BLaER1 (cell line): Measurements from ENCODE around the gene POLR2H.

Experiments used
- H3K27ac ChIP-seq: shearing (Covaris generic); formaldehyde crosslinking; 2 replicates; pipeline ENCODE4 v1.8.1; 2022
- H3K27me3 ChIP-seq: shearing (Covaris generic); formaldehyde crosslinking; 2 replicates; pipeline ENCODE4 v1.8.1; 2022
- H3K36me3 ChIP-seq: shearing (Covaris generic); formaldehyde crosslinking; 2 replicates; pipeline ENCODE4 v1.8.1; 2022
- H3K4me1 ChIP-seq: shearing (Covaris generic); formaldehyde crosslinking; 2 replicates; pipeline ENCODE4 v1.8.1; 2022
- H3K4me2 ChIP-seq: shearing (Covaris generic); formaldehyde crosslinking; 2 replicates; pipeline ENCODE4 v1.8.1; 2022
- H3K4me3 ChIP-seq: shearing (Covaris generic); formaldehyde crosslinking; 2 replicates; pipeline ENCODE4 v1.8.1; 2022
- H3K9ac ChIP-seq: shearing (Covaris generic); formaldehyde crosslinking; 2 replicates; pipeline ENCODE4 v1.8.1; 2022
- H3K9me3 ChIP-seq: shearing (Covaris generic); formaldehyde crosslinking; 2 replicates; pipeline ENCODE4 v1.8.1; 2022
- H4K20me1 ChIP-seq: shearing (Covaris generic); formaldehyde crosslinking; 2 replicates; pipeline ENCODE4 v1.8.1; 2022
- Cebpa-rat ChIP-seq: shearing (Covaris generic); IDR thresholded peaks from 2 replicates; pipeline ENCODE4 v1.8.1; 2022

POLR2H gene

DNA sequence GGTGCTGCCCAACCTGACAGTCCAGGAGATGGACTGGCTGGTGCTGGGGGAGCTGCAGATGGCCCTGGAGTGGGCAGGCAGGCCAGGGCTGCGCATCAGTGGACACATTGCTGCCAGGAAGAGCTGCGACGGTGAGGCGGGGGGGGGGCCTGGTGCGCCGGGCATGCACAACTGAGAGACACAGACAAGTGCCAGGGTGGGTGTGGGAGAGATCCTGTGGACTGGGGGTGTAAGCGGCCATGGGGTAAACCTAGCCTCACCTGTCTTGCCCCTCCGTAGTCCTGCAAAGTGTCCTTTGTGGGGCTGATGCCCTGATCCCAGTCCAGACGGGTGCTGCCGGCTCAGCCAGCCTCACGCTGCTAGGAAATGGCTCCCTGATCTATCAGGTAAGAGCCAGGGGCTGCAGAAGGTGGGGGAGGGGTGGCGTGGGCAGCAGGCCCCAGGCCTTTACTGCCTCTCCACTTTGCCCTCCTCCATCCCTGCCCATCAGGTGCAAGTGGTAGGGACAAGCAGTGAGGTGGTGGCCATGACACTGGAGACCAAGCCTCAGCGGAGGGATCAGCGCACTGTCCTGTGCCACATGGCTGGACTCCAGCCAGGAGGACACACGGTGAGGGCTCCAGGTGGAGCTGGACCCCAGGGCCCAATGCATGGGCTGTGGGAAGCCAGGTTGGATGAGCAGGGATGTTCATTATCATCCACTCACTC is 21.7 kb downstream of the POLR2H start:
- no peak overlapping the region for H3K9ac ChIP-seq
- peaks cover 38% of the 10 kb centered on the region for H4K20me1 ChIP-seq
- no peak overlapping the region for H3K4me2 ChIP-seq
- H3K27ac ChIP-seq = no peak overlapping the region
- peaks cover 54% of the 10 kb centered on the region for H3K27me3 ChIP-seq
- no peaks in the 10 kb centered on the region for H3K36me3 ChIP-seq
- H3K4me3 ChIP-seq = no peak overlapping the region
- TF ChIP-seq Cebpa-rat = no peak
- H3K9me3 ChIP-seq = no peaks in the 10 kb centered on the region
- peaks cover 13% of the 10 kb centered on the region; the same call in 1 of the 2 replicates for H3K4me1 ChIP-seq

DNA sequence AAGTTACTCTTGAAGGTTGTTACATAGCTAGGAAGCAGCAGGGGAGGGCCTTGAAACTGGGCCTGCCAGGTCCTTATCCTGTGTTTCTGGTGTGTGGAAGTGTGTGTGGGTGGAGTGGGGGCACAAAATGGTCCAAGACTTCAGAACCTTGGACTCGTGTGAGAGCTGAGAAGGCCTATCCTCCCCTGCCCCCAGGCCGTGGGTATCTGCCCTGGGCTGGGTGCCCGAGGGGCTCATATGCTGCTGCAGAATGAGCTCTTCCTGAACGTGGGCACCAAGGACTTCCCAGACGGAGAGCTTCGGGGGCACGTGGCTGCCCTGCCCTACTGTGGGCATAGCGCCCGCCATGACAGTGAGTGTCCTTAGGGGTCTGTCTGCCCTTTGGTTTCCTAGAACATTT is 22.8 kb downstream of the POLR2H start:
- no peak overlapping the region for H3K9ac ChIP-seq
- H3K27me3 ChIP-seq = peaks cover 42% of the 10 kb centered on the region
- no peak overlapping the region for H3K4me2 ChIP-seq
- H4K20me1 ChIP-seq = peaks cover 26% of the 10 kb centered on the region
- no peak for TF ChIP-seq Cebpa-rat
- peaks cover 12% of the 10 kb centered on the region; the same call in 1 of the 2 replicates for H3K4me1 ChIP-seq
- H3K9me3 ChIP-seq = no peaks in the 10 kb centered on the region
- no peak overlapping the region for H3K27ac ChIP-seq
- no peaks in the 10 kb centered on the region for H3K36me3 ChIP-seq
- H3K4me3 ChIP-seq = no peak overlapping the region

DNA sequence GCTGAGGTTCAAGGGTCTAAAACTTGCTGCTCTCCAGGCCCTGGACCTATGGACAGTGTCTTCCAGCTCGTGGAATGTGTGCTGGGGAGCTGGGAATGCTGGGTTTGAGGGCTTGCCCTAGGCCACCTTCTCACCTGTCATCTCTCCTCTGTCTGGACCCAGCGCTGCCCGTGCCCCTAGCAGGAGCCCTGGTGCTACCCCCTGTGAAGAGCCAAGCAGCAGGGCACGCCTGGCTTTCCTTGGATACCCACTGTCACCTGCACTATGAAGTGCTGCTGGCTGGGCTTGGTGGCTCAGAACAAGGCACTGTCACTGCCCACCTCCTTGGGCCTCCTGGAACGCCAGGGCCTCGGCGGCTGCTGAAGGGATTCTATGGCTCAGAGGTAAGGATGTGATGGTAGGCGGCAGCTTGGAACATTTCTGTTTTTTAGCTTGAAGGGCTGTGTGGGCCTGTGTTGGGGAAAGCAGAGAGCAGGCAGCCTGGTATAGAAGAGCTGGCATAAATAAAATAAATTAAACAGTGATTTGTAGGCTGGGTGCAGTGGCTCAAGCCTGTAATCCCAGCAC is 23.4 kb downstream of the POLR2H start:
- H3K9me3 ChIP-seq = no peaks in the 10 kb centered on the region
- no peak for TF ChIP-seq Cebpa-rat
- peaks cover 26% of the 10 kb centered on the region for H4K20me1 ChIP-seq
- peaks cover 36% of the 10 kb centered on the region for H3K27me3 ChIP-seq
- H3K36me3 ChIP-seq = no peaks in the 10 kb centered on the region
- no peak overlapping the region for H3K27ac ChIP-seq
- H3K4me1 ChIP-seq = peaks cover 12% of the 10 kb centered on the region; the same call in 1 of the 2 replicates
- no peak overlapping the region for H3K4me3 ChIP-seq
- H3K4me2 ChIP-seq = no peak overlapping the region
- H3K9ac ChIP-seq = no peak overlapping the region

DNA sequence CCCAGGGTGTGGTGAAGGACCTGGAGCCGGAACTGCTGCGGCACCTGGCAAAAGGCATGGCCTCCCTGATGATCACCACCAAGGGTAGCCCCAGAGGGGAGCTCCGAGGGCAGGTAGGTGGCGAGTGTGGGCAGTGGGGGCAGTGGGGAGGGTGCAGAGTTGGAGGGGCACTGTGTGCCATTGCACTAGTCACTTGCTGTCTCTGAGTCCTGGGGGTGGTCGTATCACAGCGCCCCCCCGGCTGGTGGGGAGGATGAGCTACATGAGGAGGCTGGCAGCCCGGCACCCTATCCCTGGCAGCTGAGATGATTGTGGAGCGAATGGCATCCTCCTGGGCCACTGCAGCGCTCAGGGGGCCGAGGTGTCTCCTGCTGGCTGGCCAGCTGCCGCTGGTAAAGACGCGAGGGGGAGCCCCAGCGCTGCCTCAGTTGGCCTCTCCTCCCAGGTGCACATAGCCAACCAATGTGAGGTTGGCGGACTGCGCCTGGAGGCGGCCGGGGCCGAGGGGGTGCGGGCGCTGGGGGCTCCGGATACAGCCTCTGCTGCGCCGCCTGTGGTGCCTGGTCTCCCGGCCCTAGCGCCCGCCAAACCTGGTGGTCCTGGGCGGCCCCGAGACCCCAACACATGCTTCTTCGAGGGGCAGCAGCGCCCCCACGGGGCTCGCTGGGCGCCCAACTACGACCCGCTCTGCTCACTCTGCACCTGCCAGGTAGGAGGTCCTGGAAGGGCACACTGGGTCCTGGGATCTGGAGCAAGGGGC is 24.7 kb downstream of the POLR2H start:
- Histone ChIP-seq H3K27ac (no peak overlapping the region), H4K20me1 (peaks cover 17% of the 10 kb centered on the region), H3K4me3 (no peak overlapping the region), H3K27me3 (peaks cover 24% of the 10 kb centered on the region), H3K9ac (no peak overlapping the region), H3K4me2 (no peak overlapping the region), H3K4me1 (peaks cover 3% of the 10 kb centered on the region; the same call in 1 of the 2 replicates), H3K36me3 (no peaks in the 10 kb centered on the region), H3K9me3 (no peaks in the 10 kb centered on the region)
- no peak for TF ChIP-seq Cebpa-rat

DNA sequence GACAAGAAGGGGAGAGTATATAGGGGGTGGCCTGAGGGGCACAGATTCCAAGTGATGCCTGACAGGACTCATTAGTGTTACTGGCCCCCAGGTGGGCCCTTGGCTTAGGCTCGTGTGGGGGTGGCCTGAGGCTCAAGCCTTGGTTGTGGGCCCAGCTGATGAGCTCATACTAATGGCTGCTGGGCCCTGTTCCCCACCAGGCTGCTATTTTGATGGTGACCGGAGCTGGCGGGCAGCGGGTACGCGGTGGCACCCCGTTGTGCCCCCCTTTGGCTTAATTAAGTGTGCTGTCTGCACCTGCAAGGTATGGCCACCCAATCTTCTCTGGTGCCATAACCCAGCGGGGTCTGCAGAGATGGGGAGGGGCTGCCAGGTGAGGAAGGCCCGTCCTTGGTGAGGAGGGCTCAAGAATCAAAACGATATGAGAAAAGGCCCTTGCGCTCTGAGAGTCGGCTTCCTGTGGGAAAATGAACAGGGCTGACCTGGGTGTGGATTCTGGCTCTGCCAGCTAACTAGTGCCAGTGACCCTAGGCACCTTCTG is 25.7 kb downstream of the POLR2H start:
- Histone ChIP-seq H3K4me3 (no peak overlapping the region), H3K9ac (no peak overlapping the region), H3K4me1 (no peaks in the 10 kb centered on the region), H4K20me1 (peaks cover 6% of the 10 kb centered on the region; the same call in 1 of the 2 replicates), H3K36me3 (no peaks in the 10 kb centered on the region), H3K9me3 (no peaks in the 10 kb centered on the region), H3K4me2 (no peak overlapping the region), H3K27ac (no peak overlapping the region), H3K27me3 (peaks cover 13% of the 10 kb centered on the region)
- no peak for TF ChIP-seq Cebpa-rat

DNA sequence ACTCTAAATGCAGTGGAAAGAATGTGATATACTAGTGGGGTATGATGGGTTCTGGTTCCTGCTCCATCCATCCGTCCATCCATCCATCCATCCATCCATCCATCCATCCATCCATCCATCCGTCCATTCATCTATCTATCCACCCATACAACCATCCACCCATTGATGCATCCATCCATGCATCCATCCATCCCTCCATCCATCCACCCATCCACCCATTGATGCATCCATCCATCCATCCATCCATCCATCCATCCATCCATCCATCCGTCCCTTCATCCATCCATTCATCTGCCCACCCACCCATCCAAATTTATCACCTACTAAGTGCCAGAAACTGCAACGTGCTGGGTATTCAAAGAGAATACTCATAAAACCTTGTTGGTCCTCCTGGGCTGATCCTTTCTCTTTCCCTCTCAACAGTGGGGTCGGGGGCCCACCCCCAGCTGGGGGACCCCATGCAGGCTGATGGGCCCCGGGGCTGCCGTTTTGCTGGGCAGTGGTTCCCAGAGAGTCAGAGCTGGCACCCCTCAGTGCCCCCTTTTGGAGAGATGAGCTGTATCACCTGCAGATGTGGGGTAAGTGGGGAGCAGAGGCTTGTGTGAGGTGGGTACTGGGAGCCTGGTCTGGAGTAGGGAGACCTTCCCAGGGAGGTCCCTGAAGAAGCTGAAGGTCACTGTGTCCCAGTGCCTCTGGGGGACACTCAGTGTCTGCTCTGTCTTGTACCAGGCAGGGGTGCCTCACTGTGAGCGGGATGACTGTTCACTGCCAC is 26.8 kb downstream of the POLR2H start:
- Histone ChIP-seq H3K4me2 (no peak overlapping the region), H3K27me3 (peaks cover 2% of the 10 kb centered on the region), H3K9ac (no peak overlapping the region), H3K4me1 (no peaks in the 10 kb centered on the region), H4K20me1 (no peaks in the 10 kb centered on the region), H3K27ac (no peak overlapping the region), H3K36me3 (no peaks in the 10 kb centered on the region), H3K4me3 (no peak overlapping the region), H3K9me3 (no peaks in the 10 kb centered on the region)
- TF ChIP-seq Cebpa-rat = no peak

DNA sequence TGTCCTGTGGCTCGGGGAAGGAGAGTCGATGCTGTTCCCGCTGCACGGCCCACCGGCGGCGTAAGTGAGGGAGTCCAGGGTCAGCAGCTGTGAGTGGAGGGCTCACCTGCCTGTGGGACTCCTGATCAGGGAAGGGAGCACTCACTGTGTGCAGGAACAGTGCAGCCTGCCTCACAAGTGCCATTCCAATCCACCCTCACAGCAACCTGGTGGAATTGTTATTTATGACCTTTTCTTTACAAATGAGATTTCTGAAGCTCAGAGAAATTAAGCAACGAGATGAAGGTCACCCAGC is 27.4 kb downstream of the POLR2H start:
- no peak overlapping the region for H3K4me3 ChIP-seq

DNA sequence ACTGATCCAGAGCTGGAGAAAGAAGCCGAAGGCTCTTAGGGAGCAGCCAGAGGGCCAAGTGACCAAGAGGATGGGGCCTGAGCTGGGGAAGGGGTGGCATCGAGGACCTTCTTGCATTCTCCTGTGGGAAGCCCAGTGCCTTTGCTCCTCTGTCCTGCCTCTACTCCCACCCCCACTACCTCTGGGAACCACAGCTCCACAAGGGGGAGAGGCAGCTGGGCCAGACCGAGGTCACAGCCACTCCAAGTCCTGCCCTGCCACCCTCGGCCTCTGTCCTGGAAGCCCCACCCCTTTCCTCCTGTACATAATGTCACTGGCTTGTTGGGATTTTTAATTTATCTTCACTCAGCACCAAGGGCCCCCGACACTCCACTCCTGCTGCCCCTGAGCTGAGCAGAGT is 27.9 kb downstream of the POLR2H start:
- no peak overlapping the region for H3K4me3 ChIP-seq
- H3K9me3 ChIP-seq = no peaks in the 10 kb centered on the region
- no peak overlapping the region for H3K9ac ChIP-seq
- H3K27ac ChIP-seq = no peak overlapping the region
- no peaks in the 10 kb centered on the region for H3K36me3 ChIP-seq
- H3K4me1 ChIP-seq = no peaks in the 10 kb centered on the region
- TF ChIP-seq Cebpa-rat = no peak
- H3K4me2 ChIP-seq = no peak overlapping the region
- H3K27me3 ChIP-seq = no peaks in the 10 kb centered on the region; the same call in 1 of the 2 replicates
- no peaks in the 10 kb centered on the region for H4K20me1 ChIP-seq

More for the DNA sequence above, 27.4 kb downstream of the POLR2H start:
- Histone ChIP-seq H3K9ac (no peak overlapping the region), H3K4me2 (no peak overlapping the region), H3K36me3 (no peaks in the 10 kb centered on the region), H3K9me3 (no peaks in the 10 kb centered on the region), H4K20me1 (no peaks in the 10 kb centered on the region), H3K4me1 (no peaks in the 10 kb centered on the region), H3K27me3 (no peaks in the 10 kb centered on the region; the same call in 1 of the 2 replicates), H3K27ac (no peak overlapping the region)
- TF ChIP-seq Cebpa-rat = no peak

DNA sequence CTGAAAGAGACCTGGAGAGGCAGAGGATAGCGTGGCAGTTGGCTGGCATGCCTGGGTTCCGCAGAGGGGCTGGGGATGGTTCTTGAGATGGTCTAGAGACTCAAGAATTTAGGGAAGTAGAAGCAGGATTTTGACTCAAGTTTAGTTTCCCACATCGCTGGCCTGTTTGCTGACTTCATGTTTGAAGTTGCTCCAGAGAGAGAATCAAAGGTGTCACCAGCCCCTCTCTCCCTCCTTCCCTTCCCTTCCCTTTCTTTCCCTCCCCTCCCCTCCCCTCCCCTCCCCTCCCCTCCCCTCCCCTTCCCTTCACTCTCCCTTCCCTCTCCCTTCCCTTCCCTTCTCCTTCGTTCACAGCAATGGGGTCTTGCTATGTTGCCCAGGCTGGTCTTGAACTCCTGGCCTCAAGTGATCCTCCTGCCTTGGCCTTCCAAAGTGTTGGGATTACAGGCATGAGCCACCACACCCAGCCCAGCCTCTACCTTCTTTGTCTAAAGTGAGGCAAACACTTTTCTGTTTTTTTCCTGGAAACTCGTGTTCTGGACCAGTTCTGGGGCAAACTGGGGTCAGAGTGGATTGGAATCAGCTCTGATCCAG is 28.5 kb downstream of the POLR2H start:
- Histone ChIP-seq H3K27me3 (no peaks in the 10 kb centered on the region), H3K4me1 (no peaks in the 10 kb centered on the region), H3K4me2 (no peak overlapping the region), H3K36me3 (no peaks in the 10 kb centered on the region), H3K27ac (no peak overlapping the region), H3K4me3 (no peak overlapping the region), H3K9me3 (no peaks in the 10 kb centered on the region), H4K20me1 (no peaks in the 10 kb centered on the region), H3K9ac (no peak overlapping the region)
- TF ChIP-seq Cebpa-rat = no peak
